H9 (cell line): ENCODE data around the gene B4GALT3. TPM values are rescaled to one million over a fixed set of nuclear protein-coding genes. Genes with fewer than 3 reads are reported as not detected.

ENCODE experiments used
- DNase-seq: peaks from one replicate; pipeline ENCODE4 v3.0.0-alpha.2; 2017
- H2AFZ ChIP-seq: one replicate; pipeline ENCODE4 v1.6.1; 2013; ENCODE audit warnings: mild to moderate bottlenecking, low read length, control low read depth, moderate library complexity
- H2AK5ac ChIP-seq: 2 replicates; pipeline ENCODE4 v1.6.1; 2013; ENCODE audit warnings: low read length, control low read depth, mixed read lengths; ENCODE audit not compliant: insufficient read length
- H2BK120ac ChIP-seq: one replicate; pipeline ENCODE4 v1.6.1; 2013; ENCODE audit warnings: low read depth, mild to moderate bottlenecking, low read length, control low read depth, inconsistent platforms; ENCODE audit not compliant: poor library complexity, severe bottlenecking
- H2BK12ac ChIP-seq: 2 replicates; pipeline ENCODE4 v1.6.1; 2013; ENCODE audit warnings: low read length, control low read depth, mixed read lengths, low read depth; ENCODE audit not compliant: insufficient read length
- H2BK15ac ChIP-seq: 2 replicates; pipeline ENCODE4 v1.6.1; 2013; ENCODE audit warnings: low read depth, low read length, control low read depth
- H2BK20ac ChIP-seq: one replicate; pipeline ENCODE4 v1.6.1; 2013; ENCODE audit warnings: low read depth, mild to moderate bottlenecking, low read length, control low read depth, inconsistent platforms; ENCODE audit not compliant: poor library complexity, severe bottlenecking
- H2BK5ac ChIP-seq: 2 replicates; pipeline ENCODE4 v1.6.1; 2013; ENCODE audit warnings: low read length, control low read depth, mixed read lengths; ENCODE audit not compliant: insufficient read length
- H3K14ac ChIP-seq: 2 replicates; pipeline ENCODE4 v1.6.1; 2013; ENCODE audit warnings: low read length, control low read depth; ENCODE audit not compliant: insufficient read depth
- H3K18ac ChIP-seq: 2 replicates; pipeline ENCODE4 v1.6.1; 2013; ENCODE audit warnings: low read depth, mild to moderate bottlenecking, mixed read lengths, low read length, control low read depth; ENCODE audit not compliant: insufficient read length
- H3K23ac ChIP-seq: 2 replicates; pipeline ENCODE4 v1.6.1; 2013; ENCODE audit warnings: low read length, control low read depth, mixed read lengths, low read depth; ENCODE audit not compliant: insufficient read length
- H3K23me2 ChIP-seq: 2 replicates; pipeline ENCODE4 v1.6.1; 2013; ENCODE audit warnings: low read depth, mild to moderate bottlenecking, mixed read lengths, low read length, control low read depth; ENCODE audit not compliant: insufficient read length, poor library complexity, severe bottlenecking
- H3K27ac ChIP-seq: 2 replicates; pipeline ENCODE4 v1.5.1; 2013; ENCODE audit warnings: low read length, control low read depth, mixed read lengths, low read depth; ENCODE audit not compliant: insufficient read length
- H3K27me3 ChIP-seq: 2 replicates; pipeline ENCODE4 v1.6.1; 2013; ENCODE audit warnings: low read length, control low read depth, inconsistent platforms; ENCODE audit not compliant: insufficient read depth
- H3K4ac ChIP-seq: 2 replicates; pipeline ENCODE4 v1.6.1; 2013; ENCODE audit warnings: low read depth, mild to moderate bottlenecking, control low read depth, inconsistent platforms, low read length, moderate library complexity
- H3K4me1 ChIP-seq: 2 replicates; pipeline ENCODE4 v1.6.1; 2013; ENCODE audit warnings: low read length, control low read depth, inconsistent platforms; ENCODE audit not compliant: insufficient read depth
- H3K4me2 ChIP-seq: 2 replicates; pipeline ENCODE4 v1.6.1; 2013; ENCODE audit warnings: low read length, control low read depth, mixed read lengths; ENCODE audit not compliant: insufficient read length, insufficient read depth
- H3K56ac ChIP-seq: 2 replicates; pipeline ENCODE4 v1.6.1; 2013; ENCODE audit warnings: low read depth, mild to moderate bottlenecking, mixed read lengths, low read length, control low read depth; ENCODE audit not compliant: insufficient read length
- H3K79me1 ChIP-seq: 2 replicates; pipeline ENCODE4 v1.6.1; 2013; ENCODE audit warnings: low read depth, mild to moderate bottlenecking, moderate library complexity, low read length, control low read depth, inconsistent platforms; ENCODE audit not compliant: insufficient read depth, poor library complexity, severe bottlenecking
- H3K79me2 ChIP-seq: 2 replicates; pipeline ENCODE4 v1.6.1; 2013; ENCODE audit warnings: low read length, control low read depth, inconsistent platforms; ENCODE audit not compliant: insufficient read depth
- H3K9ac ChIP-seq: 2 replicates; pipeline ENCODE4 v1.6.1; 2013; ENCODE audit warnings: low read length, control low read depth, mixed read lengths; ENCODE audit not compliant: insufficient read length; ENCODE audit errors: extremely low read depth
- H3K9me3 ChIP-seq: one replicate; pipeline ENCODE4 v1.6.1; 2013; ENCODE audit warnings: low read depth, low read length, inconsistent platforms; ENCODE audit not compliant: control insufficient read depth
- H3T11ph ChIP-seq: one replicate; pipeline ENCODE4 v1.6.1; 2013; ENCODE audit warnings: mild to moderate bottlenecking, low read length, control low read depth, inconsistent platforms
- H4K20me1 ChIP-seq: one replicate; pipeline ENCODE4 v1.6.1; 2013; ENCODE audit not compliant: control insufficient read depth, insufficient read length, insufficient read depth
- H4K5ac ChIP-seq: 2 replicates; pipeline ENCODE4 v1.6.1; 2013; ENCODE audit warnings: low read depth, mild to moderate bottlenecking, mixed read lengths, low read length, control low read depth; ENCODE audit not compliant: insufficient read length
- H4K8ac ChIP-seq: replicated peaks from 2 replicates; pipeline ENCODE4 v1.6.1; 2013; ENCODE audit warnings: low read length, control low read depth, mixed read lengths, low read depth; ENCODE audit not compliant: insufficient read length
- H4K91ac ChIP-seq: 2 replicates; pipeline ENCODE4 v1.6.1; 2013; ENCODE audit warnings: low read depth, mild to moderate bottlenecking, moderate library complexity, mixed read lengths, low read length, control low read depth; ENCODE audit not compliant: insufficient read length
- H3K27ac Mint-ChIP-seq, 3 experiments: 2 replicates in 2 of 3; 3 replicates in 1 of 3; pipeline ENCODE4 v1.8.0; 2020 to 2021; ENCODE audit warnings: mixed read lengths in 3 of 3, mild to moderate bottlenecking in 1 of 3, moderate library complexity in 1 of 3
- H3K27me3 Mint-ChIP-seq: 2 replicates; pipeline ENCODE4 v1.8.0; 2021; ENCODE audit warnings: low read depth, mild to moderate bottlenecking, moderate library complexity, mixed read lengths
- H3K36me3 Mint-ChIP-seq, 3 experiments: 2 replicates in 2 of 3; 3 replicates in 1 of 3; pipeline ENCODE4 v1.8.0; 2020 to 2021; ENCODE audit warnings: low read depth in 3 of 3, mixed read lengths in 3 of 3; ENCODE audit not compliant: insufficient read depth in 1 of 3
- H3K4me1 Mint-ChIP-seq, 2 experiments: 2 replicates each; pipeline ENCODE4 v1.8.0; 2020; ENCODE audit warnings: mixed read lengths in 2 of 2
- H3K4me3 Mint-ChIP-seq, 2 experiments: 2 replicates in 1 of 2; 3 replicates in 1 of 2; pipeline ENCODE4 v1.8.0; 2020 to 2021; ENCODE audit warnings: mild to moderate bottlenecking in 2 of 2, mixed read lengths in 2 of 2, moderate library complexity in 1 of 2
- H3K9me3 Mint-ChIP-seq, 2 experiments: 2 replicates in 1 of 2; 3 replicates in 1 of 2; pipeline ENCODE4 v1.8.0; 2020; ENCODE audit warnings: mild to moderate bottlenecking in 2 of 2, mixed read lengths in 2 of 2, moderate library complexity in 1 of 2
- CTCF ChIP-seq: fragments of 200-600 bp; sonication (generic); conservative IDR thresholded peaks from 3 replicates; pipeline ENCODE4 v1.8.0; 2021; ENCODE audit warnings: antibody characterized with exemption, mild to moderate bottlenecking
- WGBS: extraction: QIAGEN DNeasy Blood & Tissue Kit; methylation state at CpG from one replicate; pipeline ENCODE4 v1.1.7; 2013; ENCODE audit warnings: missing lambda C conversion rate, low lambda C conversion rate, mixed read lengths; ENCODE audit not compliant: insufficient read length; ENCODE audit errors: extremely low coverage; 5-methylcytosine and 5-hydroxymethylcytosine counted together
- total RNA-seq: library from RNA; stranded (reverse); gene quantifications from 2 replicates; pipeline ENCODE4 v1.2.1, GENCODE V29; 2021

The B4GALT3 gene
- total RNA-seq, 1 experiment from 2014 or later = 31.8 TPM

- no peaks in the 10 kb centered on the region for H3K79me2 ChIP-seq
- no peaks in the 10 kb centered on the region for H3K27me3 ChIP-seq
- peak; percentile 25; the same call in 1 of the 3 replicates for TF ChIP-seq CTCF
- H3K4me3 Mint-ChIP-seq = peak within 1 kb of the TSS; percentile 81 to 89
- no peak within 1 kb of the TSS for H2BK15ac ChIP-seq
- peak within 1 kb of the TSS; percentile 77 for H3K9ac ChIP-seq
- peak within 1 kb of the TSS; percentile 92 for H3K18ac ChIP-seq
- no peaks in the 10 kb centered on the region; the same call in 1 of the 2 replicates for H3K27me3 Mint-ChIP-seq
- peak within 1 kb of the TSS; percentile 45 for H4K5ac ChIP-seq
- H3K27ac ChIP-seq = peak within 1 kb of the TSS; percentile 1
- no peaks in the 10 kb centered on the region for H3K79me1 ChIP-seq
- H2AK5ac ChIP-seq = no peak within 1 kb of the TSS
- no CpG with 5 or more reads among the region's 60 CpGs for WGBS
- no peak within 1 kb of the TSS for H3T11ph ChIP-seq
- H2BK5ac ChIP-seq = no peak within 1 kb of the TSS
- peaks cover 28 to 58% (median 51%) of the 10 kb centered on the region in 3 experiments for H3K36me3 Mint-ChIP-seq
- H3K4ac ChIP-seq = no peak within 1 kb of the TSS; the same call in 1 of the 2 replicates
- no peak within 1 kb of the TSS for H3K56ac ChIP-seq
- peak within 1 kb of the TSS; percentile 78 for H4K8ac ChIP-seq
- peaks cover 23 to 25% of the 10 kb centered on the region in 2 experiments for H3K4me1 Mint-ChIP-seq
- H2BK120ac ChIP-seq = peak within 1 kb of the TSS; percentile 39
- H2BK20ac ChIP-seq = no peak within 1 kb of the TSS
- no peak within 1 kb of the TSS for H3K23ac ChIP-seq
- H3K4me1 ChIP-seq = no peaks in the 10 kb centered on the region
- peak within 1 kb of the TSS; percentile 53 for H2AFZ ChIP-seq
- peak within 1 kb of the TSS; percentile 86 to 97 (median 96) for H3K27ac Mint-ChIP-seq
- H3K14ac ChIP-seq = peak within 1 kb of the TSS; percentile 85; the same call in 1 of the 2 replicates
- H2BK12ac ChIP-seq = no peak within 1 kb of the TSS
- no peaks in the 10 kb centered on the region for H3K9me3 ChIP-seq
- peak within 1 kb of the TSS; percentile 94 for H3K4me2 ChIP-seq
- H4K91ac ChIP-seq = no peak within 1 kb of the TSS
- DNase-seq = peak; percentile 94
- H3K9me3 Mint-ChIP-seq = no peaks in the 10 kb centered on the region
- H4K20me1 ChIP-seq = no peaks in the 10 kb centered on the region
- peaks cover 5% of the 10 kb centered on the region for H3K23me2 ChIP-seq
Measured at GRCh38 chr1:161159087-161159912, 18.0 kb downstream of the B4GALT3 start, which contains the start of gene USP21. TSS of gene USP21 (plus strand) at chr1:161159500. CDS start at chr1:161160641, 1,141 bp downstream.
